ENCODE data around the gene PLS3. TPM values are rescaled to one million over a fixed set of nuclear protein-coding genes. Genes with fewer than 3 reads are reported as not detected.

PLS3 gene
- total and polyA plus RNA-seq, 9 of the 15 experiments (the other 6 are each of a cell fraction or from before 2014, with no cell fraction given) = 0.03 to 0.42 (median 0.03) TPM; not detected in 4

DNA sequence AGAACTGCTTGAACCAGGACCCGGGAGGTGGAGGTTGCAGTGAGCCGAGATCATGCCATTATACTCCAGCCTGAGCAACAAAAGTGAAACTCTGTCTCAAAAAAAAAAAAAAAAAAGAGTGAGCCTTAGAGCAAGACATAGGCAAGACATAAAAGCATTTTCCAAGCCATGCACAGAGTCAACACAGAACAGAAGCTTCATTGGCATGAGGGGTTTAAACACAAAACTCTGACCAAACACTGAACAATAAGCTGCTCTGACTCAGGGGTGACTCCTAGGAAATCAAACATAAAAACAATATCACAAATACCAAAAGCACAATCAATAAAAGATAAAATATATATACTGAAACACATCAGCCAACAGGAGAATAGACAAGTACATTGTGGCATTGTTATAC is 136.8 kb downstream of the PLS3 start:
- ChIA-PET CTCF (ENCODE audit: low intra/inter-chr PET ratio) (no interaction called here), POLR2A (no interaction called here)
- no peak for DNase-seq (ENCODE audit: extremely low read depth in 1 of 4, low spot score in 3 of 4)
- WGBS (ENCODE audit: insufficient coverage, low coverage, missing lambda C conversion rate) = 0% methylated on average over 1 of the region's 2 CpGs
- Histone ChIP-seq H3K4me2 (ENCODE audit: insufficient read depth, low read length) (no peak overlapping the region), H3K36me3 (ENCODE audit: control insufficient read depth, insufficient read depth, low read length) (no peaks in the 10 kb centered on the region), H3K4me3 (no peak overlapping the region), H3K27me3 (ENCODE audit: control insufficient read depth in 2 of 2, insufficient read depth in 2 of 2, low read length in 2 of 2) (no peaks in the 10 kb centered on the region), H3K4me1 (replicated peaks in 1 of 2; ENCODE audit: control insufficient read depth in 2 of 2, insufficient read depth in 2 of 2, low read length in 2 of 2) (no peaks in the 10 kb centered on the region), H3K79me2 (ENCODE audit: control insufficient read depth, insufficient read depth, low read length) (no peaks in the 10 kb centered on the region), H3K9me1 (ENCODE audit: control insufficient read depth, insufficient read depth, low read length) (no peaks in the 10 kb centered on the region), H3K27ac (ENCODE audit: extremely low read depth, low read depth, low read length) (no peak overlapping the region), H2AFZ (ENCODE audit: low read depth, low read length) (no peak overlapping the region), H3K9ac (ENCODE audit: insufficient read depth in 1 of 2, low read depth in 2 of 2, low read length in 2 of 2) (no peak overlapping the region), H4K20me1 (replicated peaks; ENCODE audit: control insufficient read depth, insufficient read depth, low read length) (no peaks in the 10 kb centered on the region), H3K9me3 (replicated peaks; ENCODE audit: control insufficient read depth, insufficient read depth, low read depth, low read length) (no peaks in the 10 kb centered on the region)
- FAIRE-seq = no peak
- intact Hi-C loops (cut with micrococcal nuclease) (no loop called here), in situ Hi-C loops (cut with MboI) (loop anchor here (25.0 kb wide), 1 partner anchor 189 kb away; no protein-coding TSS in a partner anchor)
- no TSS peak for BruUV-seq (replicated peaks)
- ATAC-seq = no peak
- TF ChIP-seq, protein P1, sequence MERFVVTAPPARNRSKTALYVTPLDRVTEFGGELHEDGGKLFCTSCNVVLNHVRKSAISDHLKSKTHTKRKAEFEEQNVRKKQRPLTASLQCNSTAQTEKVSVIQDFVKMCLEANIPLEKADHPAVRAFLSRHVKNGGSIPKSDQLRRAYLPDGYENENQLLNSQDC (CRISPR knock-in tag; IDR thresholded peaks at IDR 0.05) = no peak
- no peak for TF ChIP-seq RBM25 (IDR thresholded peaks at IDR 0.05; ENCODE audit: low read depth, low read length, severe bottlenecking)
- no peak for TF ChIP-seq CBFA2T3 (IDR thresholded peaks at IDR 0.05)

Small RNA genes lying within 50 kb of the gene (small RNA-seq; reads per million reads assigned to genes)
- not detected for gene RF00264
